ENCODE results near the gene HERPUD1. TPM values are rescaled to one million over a fixed set of nuclear protein-coding genes. Genes with fewer than 3 reads are reported as not detected.

Gene HERPUD1
- polyA plus RNA-seq, 2 of the 4 experiments (the other 2 are of a cell fraction): 65.8 to 140 TPM

- TF ChIP-seq CBX8 (IDR thresholded peaks at IDR 0.05): no peak
- no peak for TF ChIP-seq KDM5A (IDR thresholded peaks at IDR 0.05)
- no peak for TF ChIP-seq RARB (CRISPR knock-in tag; IDR thresholded peaks at IDR 0.05)
- no peak for TF ChIP-seq EHMT2 (IDR thresholded peaks at IDR 0.05; ENCODE audit: low read depth)
- no peak for TF ChIP-seq HOXB5 (CRISPR knock-in tag; IDR thresholded peaks at IDR 0.05)
- TF ChIP-seq CEBPB (IDR thresholded peaks at IDR 0.05): no peak
- TF ChIP-seq RCOR1 (IDR thresholded peaks at IDR 0.05; ENCODE audit: low read depth, low read length): no peak
- TF ChIP-seq PBX3 (IDR thresholded peaks at IDR 0.05): no peak
- no peak for TF ChIP-seq JUN (IDR thresholded peaks at IDR 0.05)
- no peak for TF ChIP-seq HES2 (IDR thresholded peaks at IDR 0.05)
- no peak for TF ChIP-seq NFE2L2 (conservative IDR thresholded peaks at IDR 0.05; ENCODE audit: low read length)
- no peak for TF ChIP-seq HDAC2 (IDR thresholded peaks at IDR 0.05)
- no peak for TF ChIP-seq ZC3H11A (IDR thresholded peaks at IDR 0.05)
- no peak for TF ChIP-seq EP300 (IDR thresholded peaks at IDR 0.05)
- TF ChIP-seq ELK1 (IDR thresholded peaks at IDR 0.05; ENCODE audit: low read depth, low read length): no peak
- CTCF ChIA-PET: no interaction called here
- H3K4me2 ChIP-seq: no peak overlapping the region
- FAIRE-seq: no peak
- POLR2A ChIA-PET: no interaction called here
- H3K4me1 ChIP-seq: no peaks in the 10 kb centered on the region
- H3K9me3 ChIP-seq: no peaks in the 10 kb centered on the region
- H3K4me3 ChIP-seq: no peak overlapping the region
- WGBS (ENCODE audit: missing lambda C conversion rate): 88% methylated on average over 8 of the region's 8 CpGs
- no peak for DNase-seq (ENCODE audit: low read depth in 1 of 2, low spot score in 1 of 2)
- H3K27ac ChIP-seq: no peak overlapping the region
- no peak for ATAC-seq
These were observed 33.1 kb upstream of the HERPUD1 start for GRCh38 chr16:56898847-56899246.

- Histone ChIP-seq H3K27ac (no peak overlapping the region), H3K4me2 (no peak overlapping the region), H3K4me3 (no peak overlapping the region), H3K4me1 (no peaks in the 10 kb centered on the region), H3K9me3 (no peaks in the 10 kb centered on the region)
- CTCF ChIA-PET: interaction anchor here (1.1 to 1.5 kb wide), 2 partner anchors 27 to 37 kb away, joined by 3 to 4 read pairs; no protein-coding TSS in a partner anchor
- POLR2A ChIA-PET: no interaction called here
- TF ChIP-seq RAD21 (conservative IDR thresholded peaks at IDR 0.05 in 1 of 2, IDR thresholded peaks at IDR 0.05 in 1 of 2) (no peak), NPAS2 (CRISPR knock-in tag; IDR thresholded peaks at IDR 0.05; ENCODE audit: borderline replicate concordance) (no peak), ESRRA (IDR thresholded peaks at IDR 0.05; ENCODE audit: borderline replicate concordance, low read length) (no peak), ZC3H11A (IDR thresholded peaks at IDR 0.05) (no peak), FOSB (CRISPR knock-in tag; IDR thresholded peaks at IDR 0.05) (no peak), MAZ (IDR thresholded peaks at IDR 0.05; ENCODE audit: borderline replicate concordance, low read depth, low read length) (no peak), GATA3 (IDR thresholded peaks at IDR 0.05; ENCODE audit: borderline replicate concordance) (no peak), BHLHE40 (IDR thresholded peaks at IDR 0.05; ENCODE audit: low read depth, low read length) (no peak), NFE2L2 (conservative IDR thresholded peaks at IDR 0.05; ENCODE audit: low read length) (no peak), HOXA7 (CRISPR knock-in tag; IDR thresholded peaks at IDR 0.05) (no peak), TP53 (CRISPR knock-in tag; IDR thresholded peaks at IDR 0.05) (no peak), RARB (CRISPR knock-in tag; IDR thresholded peaks at IDR 0.05) (no peak)
- no peak for ATAC-seq
- DNase-seq (ENCODE audit: low read depth in 1 of 2, low spot score in 1 of 2): no peak
- FAIRE-seq: no peak
- 75% methylated on average over 2 of the region's 2 CpGs for WGBS (ENCODE audit: missing lambda C conversion rate)
These were observed 28.1 kb upstream of the HERPUD1 start for GRCh38 chr16:56903866-56904265.

GRCh38 chr16:56907401-56907800, 24.5 kb upstream of the HERPUD1 start:
- no peaks in the 10 kb centered on the region for H3K4me1 ChIP-seq
- ChIA-PET CTCF (no interaction called here), POLR2A (no interaction called here)
- DNase-seq (ENCODE audit: low read depth in 1 of 2, low spot score in 1 of 2) (no peak), ATAC-seq (no peak), FAIRE-seq (no peak)
- no peak overlapping the region for H3K27ac ChIP-seq
- WGBS (ENCODE audit: missing lambda C conversion rate): 91% methylated on average over 3 of the region's 3 CpGs
- TF ChIP-seq NPAS2 (CRISPR knock-in tag; IDR thresholded peaks at IDR 0.05; ENCODE audit: borderline replicate concordance): no peak
- TF ChIP-seq RFX5 (IDR thresholded peaks at IDR 0.05): no peak
- no peaks in the 10 kb centered on the region for H3K9me3 ChIP-seq
- H3K4me2 ChIP-seq: no peak overlapping the region
- H3K4me3 ChIP-seq: no peak overlapping the region
